Measurements from ENCODE around the gene COTL1.

Gene COTL1

DNA sequence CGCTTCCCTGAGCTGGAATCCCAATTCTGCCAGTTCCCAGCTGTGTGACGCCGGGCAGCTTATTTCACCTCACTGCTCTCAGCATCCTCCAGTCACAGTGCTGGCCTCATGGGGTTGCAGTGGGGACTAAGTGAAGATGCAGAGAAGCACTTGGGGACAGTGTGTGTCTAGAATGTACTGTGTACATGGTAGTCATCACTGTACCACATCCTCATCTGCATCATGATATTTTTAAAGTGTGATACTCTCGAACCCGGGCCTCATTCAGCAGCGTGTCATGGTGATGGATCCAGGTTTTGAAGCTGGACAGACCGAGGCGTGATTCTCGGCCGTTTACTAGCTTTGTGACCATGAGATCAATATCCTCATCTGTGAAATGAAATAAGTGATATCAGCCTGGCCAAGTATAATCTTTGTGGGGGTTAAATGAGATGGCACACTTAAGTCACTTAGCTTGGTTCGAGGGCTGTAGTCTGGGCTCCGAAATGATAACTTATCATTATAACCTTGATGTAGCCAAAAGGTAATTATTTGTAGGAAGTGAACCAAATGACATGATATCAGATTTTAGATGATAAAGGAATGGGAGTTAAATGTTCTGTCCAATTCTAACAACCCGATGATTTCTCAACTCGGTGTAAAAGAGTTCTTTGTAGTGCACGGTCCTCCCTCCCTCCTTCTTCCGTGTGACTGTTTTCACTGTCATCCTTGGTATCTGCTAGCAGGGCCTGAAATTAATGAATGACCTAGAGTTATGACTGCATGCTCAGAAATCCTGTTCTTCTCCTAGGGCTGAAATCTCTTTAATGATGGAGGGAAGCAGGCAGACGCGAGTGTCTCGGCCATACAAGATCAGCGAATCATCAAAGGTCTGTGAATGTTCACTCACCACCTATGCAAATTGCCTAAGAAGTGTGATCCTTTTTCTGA, 32.4 kb upstream of the COTL1 start:
- TF ChIP-seq, protein P1, sequence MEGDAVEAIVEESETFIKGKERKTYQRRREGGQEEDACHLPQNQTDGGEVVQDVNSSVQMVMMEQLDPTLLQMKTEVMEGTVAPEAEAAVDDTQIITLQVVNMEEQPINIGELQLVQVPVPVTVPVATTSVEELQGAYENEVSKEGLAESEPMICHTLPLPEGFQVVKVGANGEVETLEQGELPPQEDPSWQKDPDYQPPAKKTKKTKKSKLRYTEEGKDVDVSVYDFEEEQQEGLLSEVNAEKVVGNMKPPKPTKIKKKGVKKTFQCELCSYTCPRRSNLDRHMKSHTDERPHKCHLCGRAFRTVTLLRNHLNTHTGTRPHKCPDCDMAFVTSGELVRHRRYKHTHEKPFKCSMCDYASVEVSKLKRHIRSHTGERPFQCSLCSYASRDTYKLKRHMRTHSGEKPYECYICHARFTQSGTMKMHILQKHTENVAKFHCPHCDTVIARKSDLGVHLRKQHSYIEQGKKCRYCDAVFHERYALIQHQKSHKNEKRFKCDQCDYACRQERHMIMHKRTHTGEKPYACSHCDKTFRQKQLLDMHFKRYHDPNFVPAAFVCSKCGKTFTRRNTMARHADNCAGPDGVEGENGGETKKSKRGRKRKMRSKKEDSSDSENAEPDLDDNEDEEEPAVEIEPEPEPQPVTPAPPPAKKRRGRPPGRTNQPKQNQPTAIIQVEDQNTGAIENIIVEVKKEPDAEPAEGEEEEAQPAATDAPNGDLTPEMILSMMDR (conservative IDR thresholded peaks at IDR 0.05): no peak
- no peak overlapping the region for H3K27ac ChIP-seq

DNA sequence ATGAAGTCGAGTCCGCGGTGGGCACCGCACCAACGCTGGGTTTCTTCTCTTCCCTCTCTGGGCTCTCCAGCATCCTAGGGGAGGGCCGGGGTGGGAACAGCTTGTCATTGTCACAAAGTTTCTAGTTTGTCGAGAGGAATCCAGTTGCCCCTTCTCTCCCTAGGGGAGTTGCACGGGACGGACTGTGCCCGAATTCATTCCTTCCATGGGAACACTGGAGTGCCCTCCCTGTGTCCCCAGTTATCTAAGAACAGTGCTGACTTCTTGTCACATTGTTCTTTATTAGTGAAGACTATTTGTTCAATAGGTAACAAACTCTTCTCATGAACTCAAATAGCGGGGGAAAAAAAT, 31.6 kb upstream of the COTL1 start:
- TF ChIP-seq, protein P1 (conservative IDR thresholded peaks at IDR 0.05): no peak

DNA sequence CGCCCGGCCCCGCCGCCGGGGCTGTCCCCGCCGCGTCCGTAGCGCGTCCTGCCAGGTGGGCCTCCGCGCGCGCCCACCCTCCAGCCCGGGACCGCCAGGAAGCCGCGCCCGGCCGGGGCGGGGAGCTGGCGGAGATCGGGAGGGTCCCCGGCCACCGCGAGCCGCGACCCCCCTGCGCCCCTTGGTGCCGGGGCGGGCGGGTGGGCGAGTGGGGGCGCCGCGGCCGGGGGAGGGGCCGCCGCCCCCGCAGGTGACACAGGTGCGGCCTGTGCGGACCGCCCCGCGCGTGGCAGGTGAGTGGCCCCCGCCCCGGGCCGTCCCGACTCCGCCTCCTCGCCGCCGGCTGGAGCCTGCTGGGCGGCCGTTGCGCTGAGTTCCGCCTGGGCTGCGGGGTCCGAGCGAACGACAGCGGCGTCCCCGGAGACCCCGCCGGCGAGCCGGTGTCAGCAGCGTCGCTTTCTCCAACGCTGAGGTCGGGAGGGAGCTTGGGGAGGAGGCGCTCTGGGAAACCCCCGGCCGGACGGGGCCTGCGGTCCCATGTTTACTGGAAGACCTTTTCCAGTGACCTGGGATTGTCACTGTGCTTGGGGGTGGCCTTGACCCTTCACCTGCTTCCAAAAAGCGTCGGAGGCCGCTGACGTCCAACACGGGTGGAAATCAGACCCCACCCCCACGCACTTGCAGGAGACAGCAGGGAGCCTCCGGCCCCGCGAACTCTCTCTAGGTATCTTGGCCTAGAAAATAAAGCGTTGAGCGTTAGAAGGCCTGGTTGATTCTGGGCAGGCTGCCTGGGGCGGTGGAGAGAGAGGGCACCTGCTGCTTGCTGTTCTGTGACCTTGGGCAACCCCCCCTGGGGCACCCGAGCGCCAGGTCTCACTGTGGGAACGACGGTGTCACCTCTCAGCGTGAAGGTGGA, 31.0 kb upstream of the COTL1 start:
- H3K27ac ChIP-seq: peak overlapping the region; percentile 62; the same call in 1 of the 2 replicates
- TF ChIP-seq, protein P1 (conservative IDR thresholded peaks at IDR 0.05): no peak

More for the DNA sequence above, 31.6 kb upstream of the COTL1 start:
- H3K27ac ChIP-seq: peak overlapping the region; percentile 62; the same call in 1 of the 2 replicates

DNA sequence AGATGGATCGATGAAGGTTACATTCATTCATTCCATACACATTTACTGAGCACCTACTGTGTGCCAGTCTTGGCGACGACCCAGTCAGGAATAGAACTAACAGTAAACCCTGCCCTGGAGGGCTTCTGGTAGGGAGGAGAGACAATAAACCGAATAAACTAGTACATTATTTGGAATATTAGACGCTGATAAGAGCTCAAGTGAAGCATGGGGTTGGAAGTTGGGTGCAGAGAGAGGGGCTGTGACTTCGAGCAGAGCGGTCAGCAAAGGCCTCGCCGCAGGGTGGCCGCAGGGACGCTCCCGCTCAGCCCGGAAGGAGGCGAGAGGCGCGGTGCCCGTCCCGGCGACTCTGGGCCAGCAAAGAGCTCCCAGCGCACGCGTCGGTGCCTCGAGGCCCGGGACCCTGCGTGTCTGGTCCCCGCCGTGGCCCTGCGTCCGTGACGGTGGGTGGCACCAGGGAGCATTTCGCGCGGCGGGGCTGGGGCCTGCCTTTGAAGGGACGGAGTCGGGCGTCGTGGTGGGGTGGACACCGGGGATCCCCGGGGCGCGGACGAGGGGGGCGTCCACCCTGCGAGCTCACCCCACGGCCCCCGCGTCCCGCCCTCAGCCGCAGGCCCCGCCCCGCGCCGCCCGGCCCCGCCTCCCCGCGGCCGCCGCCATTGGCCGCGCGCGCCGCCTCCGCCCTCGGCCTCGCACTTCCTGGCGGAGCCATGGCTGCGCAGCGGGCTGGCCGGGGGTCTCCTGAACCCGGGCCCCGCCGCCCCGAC, 30.1 kb upstream of the COTL1 start, which contains the start of gene KLHL36:
TSS of gene KLHL36 (plus strand) at position 684 of the 767 bp plus-strand sequence. CDS start 2,357 bp downstream, outside the sequence.
- TF ChIP-seq, protein P1 (conservative IDR thresholded peaks at IDR 0.05): no peak
- peak within 1 kb of the TSS; percentile 62; the same call in 1 of the 2 replicates for H3K27ac ChIP-seq

DNA sequence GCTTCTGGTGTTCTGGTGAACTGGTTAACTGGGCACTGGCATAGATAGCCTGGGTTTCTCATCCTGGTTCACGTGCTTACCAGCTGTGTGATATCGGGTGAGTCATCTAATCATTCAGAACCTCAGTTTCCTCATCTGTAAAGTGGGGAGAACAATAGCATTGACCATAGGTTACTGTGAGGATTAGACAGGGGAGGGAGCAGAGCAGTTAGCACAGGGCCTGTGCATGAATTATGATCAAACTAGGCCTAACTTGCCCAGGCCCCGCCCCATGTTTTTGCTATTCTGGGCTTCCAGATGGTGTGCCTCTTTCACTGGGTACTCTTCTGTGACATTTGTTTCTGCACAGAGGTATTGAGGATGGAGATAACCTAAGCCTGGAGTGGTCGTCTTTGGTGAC, 25.8 kb upstream of the COTL1 start:
- H3K27ac ChIP-seq: no peak overlapping the region
- TF ChIP-seq, protein P1 (conservative IDR thresholded peaks at IDR 0.05): no peak

DNA sequence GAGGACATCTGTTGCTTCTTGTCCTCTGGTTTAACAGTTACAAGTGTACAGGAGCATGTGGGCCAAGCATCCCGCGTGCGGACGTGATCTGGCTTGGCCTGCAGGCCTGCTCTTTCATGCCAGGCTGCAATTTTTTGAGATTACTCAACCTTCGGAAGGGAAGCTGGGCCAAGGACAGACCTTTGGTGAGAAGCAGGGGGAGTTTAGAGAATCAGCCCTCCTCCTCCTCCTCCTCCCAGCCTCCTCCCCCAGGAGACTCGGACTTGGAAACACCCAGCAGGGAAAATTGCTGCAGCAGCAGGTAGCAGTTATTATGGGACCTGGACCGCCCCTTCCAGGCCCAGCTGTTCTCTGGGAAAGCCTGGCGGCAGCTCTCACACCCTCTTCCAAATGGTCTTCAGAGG, 25.3 kb upstream of the COTL1 start:
- TF ChIP-seq, protein P1 (conservative IDR thresholded peaks at IDR 0.05): no peak

More for the DNA sequence above, 25.3 kb upstream of the COTL1 start:
- H3K27ac ChIP-seq: no peak overlapping the region

Measured in VCaP (cell line).